ENCODE data around the gene E2F7.

E2F7 gene

GRCh38 chr12:77010691-77011548 is 54.4 kb downstream of the E2F7 start:
- DNase-seq, result peak; percentile 74 to 78

DNA sequence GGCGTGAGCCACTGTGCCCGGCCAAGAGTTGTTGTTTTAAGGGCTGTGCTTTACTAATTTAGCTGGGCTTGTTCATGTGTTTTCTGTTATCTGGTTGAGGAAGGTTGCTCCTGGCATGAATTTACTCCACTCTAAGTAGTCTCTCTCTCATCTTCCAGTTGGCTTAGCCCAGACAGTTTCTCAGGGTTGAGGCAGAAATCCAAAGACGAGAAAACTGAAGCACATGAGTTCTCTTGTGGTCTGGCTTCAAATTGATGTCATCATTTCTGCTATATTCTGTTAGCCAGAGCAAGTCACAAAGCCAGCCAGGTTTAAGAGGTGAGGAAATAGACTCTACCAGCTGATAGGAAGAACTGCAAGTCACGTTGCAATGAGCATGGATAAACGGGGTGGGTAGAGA is 57.9 kb downstream of the E2F7 start:
- no peak for DNase-seq

DNA sequence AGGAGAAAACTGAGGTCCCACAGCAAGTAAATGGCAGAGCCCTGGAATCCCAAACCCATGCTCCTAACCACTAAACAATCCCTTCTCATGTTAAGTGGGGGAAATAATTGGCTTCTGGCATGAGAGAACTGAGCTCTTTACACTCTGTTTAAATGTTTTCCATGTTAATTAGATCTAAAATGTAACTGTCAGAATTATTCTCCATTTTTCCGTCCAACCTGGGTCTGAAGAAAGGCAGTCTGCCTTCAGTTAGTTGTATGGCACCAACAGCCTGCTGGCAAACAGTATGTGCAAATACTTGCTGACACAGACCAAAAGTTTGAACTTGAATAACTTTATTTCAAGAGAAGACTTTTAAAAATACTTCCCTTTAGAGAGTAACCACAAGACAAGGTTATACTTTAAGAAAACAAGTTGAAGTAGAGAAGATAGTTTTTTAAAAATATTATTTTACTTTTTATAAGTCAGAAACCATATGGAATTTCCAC is 59.7 kb downstream of the E2F7 start:
- DNase-seq, result no peak

GRCh38 chr12:77003914-77004313 is 61.5 kb downstream of the E2F7 start:
- no peak for DNase-seq

DNA sequence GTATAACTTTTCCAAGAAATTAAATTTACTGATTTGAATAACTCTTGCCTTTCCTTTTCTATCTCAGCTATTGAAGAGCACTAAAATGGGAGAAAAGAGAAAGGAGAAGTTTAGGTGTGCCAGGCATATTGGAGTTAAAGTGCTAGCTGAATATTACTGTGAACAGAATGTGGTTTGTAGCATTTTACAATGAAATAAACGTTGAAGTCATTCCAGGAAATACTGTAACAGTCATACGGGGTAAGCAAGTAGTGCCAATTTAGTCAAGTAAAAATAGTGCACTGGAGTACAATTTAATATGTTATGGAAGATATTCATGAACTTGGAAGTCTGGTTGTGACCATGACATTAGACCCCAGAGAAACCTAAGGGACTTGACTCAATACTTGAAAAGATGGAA is 62.1 kb downstream of the E2F7 start:
- no peak for DNase-seq

GRCh38 chr12:77002382-77002781 is 63.0 kb downstream of the E2F7 start:
- DNase-seq, result no peak

GRCh38 chr12:77001276-77001675 is 64.1 kb downstream of the E2F7 start:
- DNase-seq, result no peak

GRCh38 chr12:76998908-76999556 is 66.3 kb downstream of the E2F7 start:
- DNase-seq, result no peak

DNA sequence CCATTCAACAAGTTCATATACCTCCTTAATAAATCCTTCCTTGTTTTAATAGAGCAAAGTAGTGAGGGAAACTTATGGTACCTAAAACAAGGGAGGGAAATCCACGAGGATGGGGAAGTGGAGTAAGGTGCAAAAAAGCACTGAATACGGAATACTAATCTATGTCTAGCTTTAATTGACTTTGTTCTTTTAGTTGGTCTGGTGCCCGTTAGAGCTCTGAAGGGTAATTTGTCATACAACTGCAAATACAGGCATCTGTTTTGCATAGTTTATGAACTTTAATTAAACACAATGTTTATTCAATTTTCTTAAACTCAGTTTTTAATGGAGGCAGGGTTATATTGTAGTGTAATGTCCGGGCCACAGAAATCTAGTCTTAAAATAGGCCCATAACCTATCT is 67.0 kb downstream of the E2F7 start:
- DNase-seq, result no peak

GRCh38 chr12:76997011-76997780 is 68.2 kb downstream of the E2F7 start:
- DNase-seq, result no peak

DNA sequence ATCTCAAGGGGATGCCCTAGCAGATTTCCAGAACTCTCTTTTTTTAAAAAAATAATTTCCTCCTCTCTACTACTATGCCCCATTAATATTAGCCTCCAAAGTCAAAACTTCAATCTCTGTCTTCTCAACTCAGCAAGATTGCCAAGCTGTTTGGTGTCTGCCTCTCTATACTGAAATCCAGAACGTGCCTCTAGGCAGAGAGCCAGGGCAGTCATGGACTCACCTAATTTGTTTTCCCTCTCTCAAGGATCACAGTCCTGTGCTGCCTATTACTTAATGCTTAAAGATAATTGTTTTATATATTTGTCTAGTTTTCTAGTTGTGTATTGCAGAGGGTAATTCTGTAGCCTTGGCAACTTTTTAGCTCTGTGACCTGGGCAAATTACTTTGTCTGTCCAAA is 74.7 kb downstream of the E2F7 start:
- no peak for DNase-seq

- no peak for DNase-seq
Measured at GRCh38 chr12:76984566-76984965, 80.8 kb downstream of the E2F7 start.

DNA sequence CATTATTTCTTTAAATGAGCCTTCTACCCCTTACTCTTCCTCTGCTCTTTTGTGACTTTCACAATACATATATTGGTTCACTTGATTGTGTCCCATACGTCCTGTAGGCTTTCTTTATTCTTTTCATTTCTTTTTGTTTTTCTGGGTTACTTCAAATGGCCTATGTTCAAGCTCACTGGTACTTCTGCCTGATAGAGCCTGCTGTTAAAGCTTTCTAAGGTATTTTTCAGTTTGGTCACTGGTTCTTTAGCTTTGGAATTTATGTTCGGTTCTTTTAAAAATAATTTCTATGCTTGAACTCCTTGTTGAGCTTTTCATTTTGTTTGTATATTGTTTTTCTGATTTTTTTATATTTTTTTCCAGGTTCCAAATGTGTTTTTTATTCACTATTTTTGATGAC is 81.9 kb downstream of the E2F7 start:
- DNase-seq, result no peak

GRCh38 chr12:76980196-76980595 is 85.2 kb downstream of the E2F7 start:
- no peak for DNase-seq

DNA sequence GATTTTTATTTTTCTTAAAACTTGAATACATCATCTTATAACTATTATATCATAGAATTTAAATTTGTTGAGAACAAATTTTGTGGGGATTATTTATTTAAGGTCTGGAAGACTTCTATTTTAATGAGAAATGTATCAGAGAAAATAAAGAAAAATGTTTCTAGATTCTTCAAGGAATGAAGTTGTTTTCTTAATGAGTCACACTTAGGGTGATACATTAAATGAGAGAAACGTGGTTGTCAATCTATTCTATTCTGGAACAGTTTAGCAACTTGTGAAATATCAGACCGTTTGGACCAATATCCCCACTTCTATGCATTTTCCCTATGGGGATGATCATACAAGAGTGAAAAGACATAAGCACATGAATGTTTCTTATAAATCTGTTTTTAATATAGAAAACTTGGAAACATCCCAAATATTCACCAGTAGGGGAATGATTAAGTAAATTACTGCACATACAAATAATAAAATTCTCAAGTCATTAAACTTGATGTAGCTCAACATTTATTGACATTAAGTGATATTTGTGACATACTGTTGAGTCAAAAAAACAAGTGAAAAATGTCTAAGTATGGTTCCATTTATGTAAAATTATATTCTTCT is 88.5 kb downstream of the E2F7 start:
- DNase-seq, result no peak
